ENCODE measurements around the gene ATP6V0E2. TPM values are rescaled to one million over a fixed set of nuclear protein-coding genes. Genes with fewer than 3 reads are reported as not detected.

Gene ATP6V0E2
- total RNA-seq, 1 experiment from 2014 or later: 35.6 TPM

DNA sequence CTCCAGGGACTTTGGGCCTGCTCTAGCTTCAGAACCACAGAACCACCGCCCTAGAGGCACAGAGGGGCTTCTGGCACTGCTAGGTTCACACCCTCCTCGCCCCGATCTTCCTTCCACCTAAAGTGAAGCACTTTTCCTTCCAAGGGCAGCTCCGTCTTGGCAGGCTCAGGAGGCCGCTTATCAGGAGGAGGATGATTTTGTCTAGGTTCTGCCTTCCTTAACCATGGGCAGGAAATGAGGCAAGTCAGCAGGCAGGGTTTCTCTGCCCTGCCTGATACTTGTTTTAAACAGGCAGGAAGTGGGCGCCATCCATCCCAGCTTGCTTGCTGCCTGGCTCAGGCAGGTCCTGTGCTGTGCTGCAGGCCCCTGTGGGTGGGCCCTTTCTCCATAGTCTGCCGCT is 8.3 kb upstream of the ATP6V0E2 start:
- no peaks in the 10 kb centered on the region for H3F3A ChIP-seq (ENCODE audit: insufficient read depth, low read depth)
- H3K79me2 ChIP-seq (ENCODE audit: low read depth): no peaks in the 10 kb centered on the region
- no peaks in the 10 kb centered on the region for H3K9me2 ChIP-seq (ENCODE audit: insufficient read depth)
- no peak overlapping the region for H2AFZ ChIP-seq
- no peak overlapping the region for H3K27ac ChIP-seq
- H4K20me1 ChIP-seq (ENCODE audit: insufficient read depth): no peaks in the 10 kb centered on the region
- intact Hi-C loops (cut with micrococcal nuclease; ENCODE audit: unreplicated experiment): no loop called here
- ChIA-PET POLR2A (ENCODE audit: unreplicated experiment) (no interaction called here), CTCF (no interaction called here)
- no peaks in the 10 kb centered on the region for H3K27me3 ChIP-seq (ENCODE audit: insufficient read depth, low read depth)
- TF ChIP-seq EZH2 (IDR thresholded peaks at IDR 0.05; ENCODE audit: low read depth): no peak
- TF ChIP-seq, protein P1, sequence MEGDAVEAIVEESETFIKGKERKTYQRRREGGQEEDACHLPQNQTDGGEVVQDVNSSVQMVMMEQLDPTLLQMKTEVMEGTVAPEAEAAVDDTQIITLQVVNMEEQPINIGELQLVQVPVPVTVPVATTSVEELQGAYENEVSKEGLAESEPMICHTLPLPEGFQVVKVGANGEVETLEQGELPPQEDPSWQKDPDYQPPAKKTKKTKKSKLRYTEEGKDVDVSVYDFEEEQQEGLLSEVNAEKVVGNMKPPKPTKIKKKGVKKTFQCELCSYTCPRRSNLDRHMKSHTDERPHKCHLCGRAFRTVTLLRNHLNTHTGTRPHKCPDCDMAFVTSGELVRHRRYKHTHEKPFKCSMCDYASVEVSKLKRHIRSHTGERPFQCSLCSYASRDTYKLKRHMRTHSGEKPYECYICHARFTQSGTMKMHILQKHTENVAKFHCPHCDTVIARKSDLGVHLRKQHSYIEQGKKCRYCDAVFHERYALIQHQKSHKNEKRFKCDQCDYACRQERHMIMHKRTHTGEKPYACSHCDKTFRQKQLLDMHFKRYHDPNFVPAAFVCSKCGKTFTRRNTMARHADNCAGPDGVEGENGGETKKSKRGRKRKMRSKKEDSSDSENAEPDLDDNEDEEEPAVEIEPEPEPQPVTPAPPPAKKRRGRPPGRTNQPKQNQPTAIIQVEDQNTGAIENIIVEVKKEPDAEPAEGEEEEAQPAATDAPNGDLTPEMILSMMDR (conservative IDR thresholded peaks at IDR 0.05): no peak
- no peak overlapping the region for H3K4me3 ChIP-seq
- no peak overlapping the region for H3K4me2 ChIP-seq
- no TSS peak for BruUV-seq (replicated peaks)
- DNase-seq: no peak
- no peaks in the 10 kb centered on the region for H3K9me3 ChIP-seq (ENCODE audit: insufficient read depth, low read depth)
- H3K4me1 ChIP-seq (replicated peaks; ENCODE audit: insufficient read depth): no peaks in the 10 kb centered on the region
- no peaks in the 10 kb centered on the region for H3K36me3 ChIP-seq (ENCODE audit: low read depth)

DNA sequence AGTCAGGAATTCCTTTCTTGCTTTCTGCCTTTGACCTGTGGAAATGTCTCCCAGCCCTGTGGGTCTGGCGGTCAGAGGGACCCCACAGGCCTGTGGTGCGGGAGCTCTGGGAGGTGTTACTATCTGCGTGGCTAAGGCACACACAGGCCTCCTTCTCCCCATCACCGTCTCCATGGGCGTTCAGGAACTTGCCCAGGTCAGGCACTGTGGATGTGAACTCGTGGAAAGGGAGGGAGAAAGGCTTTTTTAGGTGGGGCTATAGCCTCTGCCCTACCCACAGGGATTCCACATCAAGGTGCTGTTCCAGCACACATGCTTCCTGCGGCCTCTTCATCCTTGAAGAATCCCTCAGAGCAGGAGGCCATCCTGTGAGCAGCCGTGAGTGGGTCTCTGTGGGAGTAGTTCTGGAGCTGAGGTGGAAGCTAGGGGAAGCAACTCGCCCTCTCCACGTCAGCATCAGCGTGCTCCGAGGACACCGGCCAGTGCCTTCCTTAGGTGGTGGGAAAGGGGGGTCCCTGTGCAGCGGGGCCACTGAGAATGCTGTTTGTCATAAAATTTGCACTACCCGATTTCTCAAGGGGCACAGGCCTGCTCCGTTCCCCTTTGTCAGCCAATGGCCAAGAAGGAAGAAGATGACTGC is 7.5 kb upstream of the ATP6V0E2 start:
- no peaks in the 10 kb centered on the region for H3K27me3 ChIP-seq (ENCODE audit: insufficient read depth, low read depth)
- H3K9me3 ChIP-seq (ENCODE audit: insufficient read depth, low read depth): no peaks in the 10 kb centered on the region
- DNase-seq: no peak
- no peaks in the 10 kb centered on the region for H3K79me2 ChIP-seq (ENCODE audit: low read depth)
- ChIA-PET CTCF (no interaction called here), POLR2A (ENCODE audit: unreplicated experiment) (no interaction called here)
- no peak overlapping the region for H3K27ac ChIP-seq
- H3K4me3 ChIP-seq: no peak overlapping the region
- H3K4me1 ChIP-seq (replicated peaks; ENCODE audit: insufficient read depth): no peaks in the 10 kb centered on the region
- H3K4me2 ChIP-seq: no peak overlapping the region
- H4K20me1 ChIP-seq (ENCODE audit: insufficient read depth): no peaks in the 10 kb centered on the region
- BruUV-seq (replicated peaks): no TSS peak
- H3F3A ChIP-seq (ENCODE audit: insufficient read depth, low read depth): 0 out of 2 replicates have a peak, but pooled peaks cover under 1% of the 10 kb centered on the region
- no peak for TF ChIP-seq EZH2 (IDR thresholded peaks at IDR 0.05; ENCODE audit: low read depth)
- TF ChIP-seq, protein P1 (conservative IDR thresholded peaks at IDR 0.05): no peak
- intact Hi-C loops (cut with micrococcal nuclease; ENCODE audit: unreplicated experiment): no loop called here
- H2AFZ ChIP-seq: no peak overlapping the region
- no peaks in the 10 kb centered on the region for H3K9me2 ChIP-seq (ENCODE audit: insufficient read depth)
- H3K36me3 ChIP-seq (ENCODE audit: low read depth): no peaks in the 10 kb centered on the region

DNA sequence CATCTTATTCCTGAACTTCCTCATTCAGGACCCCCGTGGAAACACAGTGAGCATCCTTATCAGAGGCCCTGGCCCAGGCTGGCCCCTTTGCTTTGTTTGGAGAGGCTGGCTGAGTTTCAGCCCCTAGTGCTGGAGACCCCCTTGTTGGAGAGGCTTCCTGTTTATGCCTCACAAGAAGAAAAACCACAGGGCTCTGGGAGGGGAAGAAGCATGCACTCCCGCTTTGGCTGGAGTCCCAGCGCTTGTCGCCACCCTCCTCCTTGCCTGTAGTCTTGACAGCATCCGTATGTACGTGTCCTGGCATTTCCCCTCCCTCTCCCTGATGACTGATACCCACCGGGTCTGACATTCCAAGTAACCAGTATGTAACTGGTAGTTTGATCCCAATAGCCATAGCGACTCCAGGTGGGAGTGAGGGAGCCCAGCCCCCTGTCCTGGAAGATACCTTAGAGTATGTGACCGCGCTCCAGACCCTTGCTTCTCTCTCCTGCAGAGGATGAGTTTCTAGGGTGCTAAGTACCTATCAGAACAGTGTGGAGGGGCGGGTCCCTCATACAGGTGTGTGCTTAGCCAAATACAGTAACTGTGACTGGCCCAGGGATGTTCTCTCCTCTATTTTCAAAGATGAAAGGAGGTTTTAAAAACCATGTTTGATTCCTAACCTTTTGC is 6.9 kb upstream of the ATP6V0E2 start:
- TF ChIP-seq EZH2 (IDR thresholded peaks at IDR 0.05; ENCODE audit: low read depth): no peak
- TF ChIP-seq, protein P1 (conservative IDR thresholded peaks at IDR 0.05): no peak
- Histone ChIP-seq H3K4me2 (no peak overlapping the region), H4K20me1 (ENCODE audit: insufficient read depth) (no peaks in the 10 kb centered on the region), H3K36me3 (ENCODE audit: low read depth) (no peaks in the 10 kb centered on the region), H3K4me1 (replicated peaks; ENCODE audit: insufficient read depth) (no peaks in the 10 kb centered on the region), H3K27ac (no peak overlapping the region), H3K4me3 (no peak overlapping the region), H3K9me3 (ENCODE audit: insufficient read depth, low read depth) (no peaks in the 10 kb centered on the region), H2AFZ (no peak overlapping the region), H3K27me3 (ENCODE audit: insufficient read depth, low read depth) (no peaks in the 10 kb centered on the region), H3K9me2 (ENCODE audit: insufficient read depth) (no peaks in the 10 kb centered on the region), H3F3A (ENCODE audit: insufficient read depth, low read depth) (peaks cover 7% of the 10 kb centered on the region; the same call in 1 of the 2 replicates), H3K79me2 (ENCODE audit: low read depth) (no peaks in the 10 kb centered on the region)
- DNase-seq: no peak
- no TSS peak for BruUV-seq (replicated peaks)
- CTCF ChIA-PET: interaction anchor here (0.6 to 1.0 kb wide), 2 partner anchors 17 to 387 kb away, joined by 3 read pairs; no protein-coding TSS in a partner anchor
- POLR2A ChIA-PET (ENCODE audit: unreplicated experiment): interaction anchor here (0.9 kb wide), 1 partner anchor 12 kb away, joined by 3 read pairs; no protein-coding TSS in a partner anchor
- intact Hi-C loops (cut with micrococcal nuclease; ENCODE audit: unreplicated experiment): no loop called here
